LNCaP clone FGC (cell line): ENCODE data around the gene FABP7.
A peak's percentile ranks its signal among the peaks of the same experiment; 100 is the strongest.

Experiments used
- DNase-seq: peaks from one replicate; pipeline ENCODE4 v3.0.0-alpha.2; 2011; ENCODE audit warnings: low read depth
- H3K4me3 ChIP-seq: 2 replicates; pipeline ENCODE4 v1.5.1; 2011; ENCODE audit warnings: mild to moderate bottlenecking, low read depth, low read length, control low read depth
- CTCF ChIP-seq: IDR thresholded peaks from 2 replicates; pipeline ENCODE4 v1.5.1; 2012; ENCODE audit warnings: mild to moderate bottlenecking; ENCODE audit not compliant: control insufficient read depth, insufficient read depth; ENCODE audit errors: extremely low read depth

FABP7 gene

GRCh38 chr6:122754191-122754731 is 25.3 kb upstream of the FABP7 start:
- no peak for TF ChIP-seq CTCF
- H3K4me3 ChIP-seq, result no peak overlapping the region
- no peak for DNase-seq

GRCh38 chr6:122755901-122756300 is 23.6 kb upstream of the FABP7 start:
- no peak for DNase-seq
- no peak for TF ChIP-seq CTCF
- H3K4me3 ChIP-seq, result no peak overlapping the region

- no peak for TF ChIP-seq CTCF
- DNase-seq, result no peak
- no peak overlapping the region for H3K4me3 ChIP-seq
Measured at GRCh38 chr6:122758927-122759334, 20.6 kb upstream of the FABP7 start.

- no peak for TF ChIP-seq CTCF
- no peak overlapping the region for H3K4me3 ChIP-seq
- DNase-seq, result no peak
Measured at GRCh38 chr6:122760330-122760729, 19.2 kb upstream of the FABP7 start.

GRCh38 chr6:122766256-122766655 is 13.3 kb upstream of the FABP7 start:
- DNase-seq, result no peak
- no peak overlapping the region for H3K4me3 ChIP-seq
- TF ChIP-seq CTCF, result no peak

GRCh38 chr6:122770835-122771601 is 8.5 kb upstream of the FABP7 start:
- DNase-seq, result peak; percentile 88
- peak; percentile 43 for TF ChIP-seq CTCF

GRCh38 chr6:122772724-122773415 is 6.6 kb upstream of the FABP7 start:
- H3K4me3 ChIP-seq, result no peak overlapping the region
- no peak for DNase-seq
- TF ChIP-seq CTCF, result no peak

More at GRCh38 chr6:122770835-122771601, 8.5 kb upstream of the FABP7 start:
- H3K4me3 ChIP-seq, result no peak overlapping the region
